GM18909 (cell line): ENCODE measurements around the gene CCDC71.

Experiments
- ATAC-seq: cut with Tn5 transposase; IDR thresholded peaks from one replicate; pipeline ENCODE4 v1.9.1; 2021; ENCODE audit warnings: mild to moderate bottlenecking; ENCODE audit not compliant: unreplicated experiment, poor library complexity

CCDC71 gene

GRCh38 chr3:49132437-49133225 lies 33.5 kb downstream of the CCDC71 start, which contains the start of gene LAMB2:
Gene LAMB2 (minus strand): TSS chr3:49133050. CDS start chr3:49132867, 183 bp downstream.
- ATAC-seq: no peak

DNA sequence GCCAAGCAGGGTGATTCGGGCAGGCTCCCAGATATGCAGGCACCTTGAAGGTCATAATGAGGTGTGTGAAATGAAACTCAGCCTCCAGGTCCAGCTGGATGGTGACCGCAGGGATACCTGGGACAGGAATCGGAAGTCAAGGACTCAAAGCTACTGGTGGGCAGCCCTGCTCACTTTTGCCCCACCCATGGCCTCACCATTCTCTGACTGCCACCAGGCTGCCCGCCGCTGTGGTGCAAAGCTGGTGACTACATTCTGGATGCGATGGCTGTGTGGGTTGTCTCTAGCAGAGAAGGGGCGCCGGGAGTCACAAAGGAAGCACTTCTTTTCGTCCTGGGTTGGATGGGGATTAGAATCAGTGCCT lies 34.1 kb downstream of the CCDC71 start:
- no peak for ATAC-seq

DNA sequence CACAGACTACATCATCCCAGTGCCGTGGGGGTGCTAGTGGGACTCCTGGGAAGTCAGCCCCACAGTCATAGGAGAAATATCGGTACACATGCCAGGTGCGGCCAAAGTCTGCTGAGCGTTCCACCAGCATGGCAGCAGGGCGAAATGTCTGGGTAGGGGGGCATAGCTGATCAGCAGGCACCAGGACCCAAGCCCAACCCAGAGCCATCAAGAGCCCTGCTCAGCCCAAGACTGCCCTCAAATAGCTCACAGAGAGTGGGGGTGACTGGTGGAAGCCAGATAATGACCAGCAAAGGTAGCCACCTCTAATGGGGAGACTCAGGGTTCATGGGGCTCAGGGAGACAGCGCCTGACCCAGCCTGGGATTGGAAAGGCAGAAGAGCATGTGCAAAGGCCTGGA lies 34.6 kb downstream of the CCDC71 start:
- ATAC-seq: no peak

GRCh38 chr3:49131040-49131439 lies 35.1 kb downstream of the CCDC71 start:
- ATAC-seq: no peak

- no peak for ATAC-seq
Measured at GRCh38 chr3:49124991-49125670, 41.0 kb downstream of the CCDC71 start.

DNA sequence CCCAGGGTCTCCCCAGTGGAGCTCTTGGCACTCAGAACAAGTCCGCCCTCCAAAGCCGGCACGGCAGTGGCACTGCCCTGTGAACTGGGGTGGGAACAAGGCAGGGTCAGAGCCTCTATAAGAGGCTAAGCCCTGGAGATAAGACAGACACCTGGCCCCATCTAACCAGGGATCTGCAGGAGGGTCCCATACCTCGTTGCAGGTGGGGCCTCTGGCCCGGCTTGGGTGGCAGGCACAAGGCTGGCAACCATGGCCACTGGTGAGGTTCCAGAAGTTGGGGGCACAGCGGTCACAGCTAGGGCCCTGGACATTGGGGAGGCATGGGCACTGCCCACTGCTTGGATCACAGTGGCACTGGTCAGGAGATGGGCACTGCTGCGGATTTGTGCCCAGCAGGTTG lies 41.9 kb downstream of the CCDC71 start:
- no peak for ATAC-seq

DNA sequence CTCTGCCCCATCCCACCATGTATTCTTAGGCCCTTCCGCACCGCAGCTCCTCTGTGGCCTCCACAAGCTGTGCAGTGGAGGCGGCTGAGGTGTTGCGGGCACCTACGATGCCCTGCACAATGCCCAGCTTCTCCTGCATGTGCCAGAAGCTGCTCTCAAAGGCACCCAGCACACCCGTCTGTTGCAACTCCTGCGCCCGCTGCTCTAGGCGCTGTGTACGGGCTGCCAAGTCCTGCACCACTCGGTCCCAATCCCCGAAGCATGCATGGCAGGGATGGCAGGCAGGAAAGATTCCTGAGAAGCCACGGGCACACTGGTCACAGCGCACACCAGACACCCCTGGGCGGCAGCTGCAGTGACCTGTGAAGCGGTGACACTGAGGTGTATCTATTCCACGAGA lies 42.4 kb downstream of the CCDC71 start:
- no peak for ATAC-seq

- ATAC-seq: no peak
Measured at GRCh38 chr3:49122886-49123545, 43.1 kb downstream of the CCDC71 start.

DNA sequence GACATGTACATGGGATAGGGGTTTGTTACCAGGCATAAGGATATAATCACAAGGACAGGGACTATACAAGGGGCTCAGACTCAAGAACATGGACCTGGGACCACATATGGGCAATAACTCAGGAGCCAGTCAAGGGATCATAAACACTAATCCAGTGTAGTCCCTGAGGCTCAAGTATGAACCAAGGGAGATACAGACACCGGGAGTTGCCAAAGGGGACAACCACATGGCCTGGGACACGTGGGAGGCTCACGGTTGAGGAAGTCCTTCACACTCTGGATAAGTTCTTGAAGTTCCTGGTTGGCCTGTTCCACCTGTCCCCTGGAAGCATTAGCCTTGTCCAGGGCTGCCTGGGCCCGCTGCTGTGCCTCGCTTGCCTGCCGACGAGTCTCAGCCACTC lies 43.7 kb downstream of the CCDC71 start:
- ATAC-seq: no peak

GRCh38 chr3:49122022-49122421 lies 44.1 kb downstream of the CCDC71 start:
- no peak for ATAC-seq

- no peak for ATAC-seq
Measured at GRCh38 chr3:49121132-49121736, 44.9 kb downstream of the CCDC71 start.

DNA sequence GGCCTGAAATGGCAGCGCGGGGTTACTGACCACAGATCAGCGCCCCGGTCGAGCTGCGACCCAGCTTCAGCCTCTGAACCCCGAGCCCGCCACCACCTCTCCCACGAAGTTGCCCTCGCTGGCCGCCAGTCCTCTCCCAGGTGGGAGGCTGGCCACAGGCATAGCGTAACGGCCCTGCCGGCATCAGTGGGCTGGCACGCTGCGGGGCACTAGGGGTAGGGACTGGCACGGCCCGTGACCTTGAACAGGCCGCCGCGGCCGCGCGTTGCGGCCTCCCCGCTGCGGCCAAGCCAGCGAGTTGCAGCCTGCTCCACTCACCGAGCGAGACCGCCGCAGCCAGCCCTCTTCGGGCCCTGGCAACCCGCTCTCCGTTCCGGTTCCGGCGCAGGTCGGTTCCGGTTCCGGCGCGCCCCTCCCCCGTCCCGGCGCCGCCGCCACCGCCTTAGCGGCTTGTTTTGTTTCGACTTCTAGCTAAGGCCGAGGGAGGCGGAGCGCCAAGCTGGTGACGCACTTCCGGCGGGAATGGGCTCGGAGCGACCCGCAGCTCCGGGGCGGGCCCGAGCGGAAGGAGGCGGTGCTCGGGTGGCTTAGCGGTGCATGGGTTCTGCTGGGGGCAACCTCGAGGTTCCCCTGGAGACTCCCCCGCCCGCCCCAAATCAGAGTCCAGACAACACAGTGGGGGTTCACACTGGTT lies 45.5 kb downstream of the CCDC71 start, which contains the start of gene USP19:
Gene USP19 (minus strand): TSS at position 386 of the 694 bp plus-strand sequence. CDS start 1,678 bp downstream, outside the sequence.
- ATAC-seq: peak; percentile 85

- ATAC-seq: no peak
Measured at GRCh38 chr3:49120096-49120437, 46.1 kb downstream of the CCDC71 start.

DNA sequence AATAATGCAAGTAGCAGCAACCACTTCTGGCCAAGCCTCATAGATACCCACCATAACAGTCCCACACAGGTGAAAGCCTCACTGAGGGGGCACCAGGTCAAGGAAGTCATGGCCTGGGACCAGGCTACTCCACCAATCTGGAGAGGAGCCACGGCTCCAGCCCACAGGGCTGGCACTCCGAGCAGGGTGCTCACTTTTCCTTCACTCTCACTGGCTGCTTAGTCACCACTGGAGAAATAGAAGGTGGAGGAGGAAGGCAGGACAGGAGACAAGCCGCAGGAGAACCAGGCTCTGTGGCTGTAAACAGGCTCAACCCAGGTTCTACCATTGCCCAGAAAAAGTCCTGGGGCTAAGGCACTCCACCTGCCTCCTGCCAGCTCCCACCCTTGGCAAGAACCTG lies 46.7 kb downstream of the CCDC71 start:
- ATAC-seq: no peak

DNA sequence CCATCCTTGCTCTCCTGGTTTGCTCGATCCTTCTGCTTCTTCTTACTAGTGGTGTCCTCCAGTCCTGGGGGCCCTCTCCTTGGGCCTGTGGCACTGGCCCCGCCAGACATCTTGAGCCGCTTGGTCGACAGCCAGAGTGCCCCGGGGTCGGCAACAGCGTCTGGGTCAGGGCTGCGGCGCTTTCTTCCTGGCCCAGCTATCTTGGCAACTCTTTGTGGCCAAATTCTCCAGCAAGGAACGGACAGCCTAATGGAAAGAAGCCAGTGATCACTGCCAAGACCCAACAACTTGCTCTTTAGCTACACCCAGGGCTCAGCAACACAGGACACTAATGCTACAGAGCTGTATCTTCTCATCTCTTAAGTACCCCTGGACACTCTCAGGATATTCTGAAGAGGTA lies 47.1 kb downstream of the CCDC71 start:
- no peak for ATAC-seq
